ENCODE measurements around the gene ACTN2. TPM values are rescaled to one million over a fixed set of nuclear protein-coding genes. Genes with fewer than 3 reads are reported as not detected.

ACTN2 gene
- total RNA-seq, 2 experiments from 2014 or later, result 0.11 to 0.18 TPM

DNA sequence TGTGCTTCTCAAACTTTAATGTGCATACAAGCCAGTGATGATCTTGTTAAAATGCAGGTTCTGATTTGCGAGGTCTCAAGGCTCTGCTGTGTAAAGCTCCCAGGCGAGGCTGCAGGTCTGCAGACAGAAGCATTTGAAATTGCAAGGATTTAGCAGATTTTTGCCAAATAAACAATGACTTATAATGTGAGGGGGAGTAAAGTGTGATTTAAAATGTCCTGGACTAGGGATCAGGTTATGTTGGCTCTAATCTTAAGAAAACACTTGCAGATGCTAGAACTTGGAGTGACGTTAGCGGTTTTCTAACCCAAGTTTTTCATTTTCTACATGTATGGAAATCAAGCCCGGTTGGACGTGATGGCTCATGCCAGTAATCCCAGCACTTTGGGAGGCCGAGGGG is 16.2 kb upstream of the ACTN2 start:
- ChIA-PET CTCF (interaction anchor here (0.6 kb wide), 1 partner anchor 135 kb away, joined by 3 read pairs; no protein-coding TSS in a partner anchor), POLR2A (no interaction called here)
- H3K9me3 Mint-ChIP-seq, result no peaks in the 10 kb centered on the region
- no peak for DNase-seq
- H3K27ac Mint-ChIP-seq, result no peak overlapping the region
- peaks cover 28% of the 10 kb centered on the region for H3K27me3 Mint-ChIP-seq
- TF ChIP-seq, protein P1, sequence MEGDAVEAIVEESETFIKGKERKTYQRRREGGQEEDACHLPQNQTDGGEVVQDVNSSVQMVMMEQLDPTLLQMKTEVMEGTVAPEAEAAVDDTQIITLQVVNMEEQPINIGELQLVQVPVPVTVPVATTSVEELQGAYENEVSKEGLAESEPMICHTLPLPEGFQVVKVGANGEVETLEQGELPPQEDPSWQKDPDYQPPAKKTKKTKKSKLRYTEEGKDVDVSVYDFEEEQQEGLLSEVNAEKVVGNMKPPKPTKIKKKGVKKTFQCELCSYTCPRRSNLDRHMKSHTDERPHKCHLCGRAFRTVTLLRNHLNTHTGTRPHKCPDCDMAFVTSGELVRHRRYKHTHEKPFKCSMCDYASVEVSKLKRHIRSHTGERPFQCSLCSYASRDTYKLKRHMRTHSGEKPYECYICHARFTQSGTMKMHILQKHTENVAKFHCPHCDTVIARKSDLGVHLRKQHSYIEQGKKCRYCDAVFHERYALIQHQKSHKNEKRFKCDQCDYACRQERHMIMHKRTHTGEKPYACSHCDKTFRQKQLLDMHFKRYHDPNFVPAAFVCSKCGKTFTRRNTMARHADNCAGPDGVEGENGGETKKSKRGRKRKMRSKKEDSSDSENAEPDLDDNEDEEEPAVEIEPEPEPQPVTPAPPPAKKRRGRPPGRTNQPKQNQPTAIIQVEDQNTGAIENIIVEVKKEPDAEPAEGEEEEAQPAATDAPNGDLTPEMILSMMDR (IDR thresholded peaks at IDR 0.05), result no peak
- no peaks in the 10 kb centered on the region for H3K4me1 Mint-ChIP-seq (ENCODE audit: low read depth)
- ATAC-seq, result no peak
- H3K4me3 Mint-ChIP-seq, result no peak overlapping the region
- H3K36me3 Mint-ChIP-seq (ENCODE audit: low read depth), result no peaks in the 10 kb centered on the region
- intact Hi-C loops (cut with micrococcal nuclease), result no loop called here

DNA sequence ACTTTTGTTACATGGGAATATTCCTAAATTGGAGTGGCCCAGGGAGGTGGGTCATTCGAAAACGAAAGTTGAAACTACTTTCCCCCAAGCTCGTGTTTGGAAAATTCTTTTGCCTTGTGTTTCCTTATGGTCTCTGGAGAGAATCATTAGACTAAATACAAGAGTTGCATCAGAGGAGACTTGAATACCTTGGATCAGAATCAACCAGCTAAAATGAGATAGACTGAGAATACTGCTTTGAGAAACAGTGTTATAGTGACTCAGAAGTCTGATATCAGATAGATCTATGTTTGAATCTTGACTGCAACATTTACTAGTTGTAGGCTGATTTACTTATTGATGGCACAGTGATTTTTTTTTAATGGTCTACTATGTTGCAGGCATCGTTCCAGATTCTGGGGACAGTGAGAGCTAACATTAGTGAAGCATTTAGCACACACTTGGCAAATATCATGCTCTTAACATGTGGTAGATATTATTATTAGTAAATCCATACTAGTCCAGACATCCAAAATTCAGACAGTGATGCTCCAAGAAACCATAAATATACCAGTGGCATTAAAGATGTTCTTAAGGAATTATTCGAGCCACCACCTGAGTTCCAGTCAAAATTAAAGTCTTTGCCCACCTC is 12.9 kb upstream of the ACTN2 start:
- no peak overlapping the region for H3K27ac Mint-ChIP-seq
- no peaks in the 10 kb centered on the region for H3K36me3 Mint-ChIP-seq (ENCODE audit: low read depth)
- ChIA-PET CTCF (no interaction called here), POLR2A (no interaction called here)
- no peaks in the 10 kb centered on the region for H3K4me1 Mint-ChIP-seq (ENCODE audit: low read depth)
- ATAC-seq (no peak), DNase-seq (no peak)
- TF ChIP-seq, protein P1 (IDR thresholded peaks at IDR 0.05), result no peak
- intact Hi-C loops (cut with micrococcal nuclease), result no loop called here
- H3K27me3 Mint-ChIP-seq, result peaks cover 26% of the 10 kb centered on the region
- H3K9me3 Mint-ChIP-seq, result no peaks in the 10 kb centered on the region
- no peak overlapping the region for H3K4me3 Mint-ChIP-seq

DNA sequence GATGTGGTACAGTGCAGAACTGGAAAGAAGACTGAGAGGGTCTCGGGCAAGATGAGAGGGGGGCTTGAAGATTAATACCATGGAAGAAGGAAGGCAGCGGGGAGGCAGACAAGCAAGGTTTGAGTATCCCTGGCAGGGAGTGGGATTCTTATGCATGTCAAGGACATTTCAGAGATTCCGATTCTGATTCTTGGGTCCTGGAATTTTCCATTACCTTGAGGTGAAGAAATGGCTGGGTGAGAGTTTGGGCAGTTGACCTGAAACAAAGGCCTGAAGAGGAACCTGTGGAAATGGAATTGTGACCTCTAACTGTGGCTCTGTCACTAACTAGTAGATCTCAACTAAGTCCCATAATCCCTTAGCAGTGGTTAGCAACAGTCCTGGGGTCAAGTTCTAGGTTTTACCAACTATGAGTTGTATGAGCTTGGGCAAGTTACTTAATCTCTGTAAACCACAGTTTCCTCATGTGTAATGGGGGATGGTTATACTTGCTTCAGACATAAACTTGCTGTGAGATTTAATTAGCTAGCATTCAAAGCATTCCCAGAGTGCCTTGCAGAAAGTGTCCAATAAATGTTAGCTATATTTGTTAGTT is 8.6 kb upstream of the ACTN2 start:
- Mint-ChIP-seq H3K9me3 (no peaks in the 10 kb centered on the region), H3K27me3 (peaks cover 21% of the 10 kb centered on the region), H3K4me3 (no peak overlapping the region), H3K36me3 (ENCODE audit: low read depth) (no peaks in the 10 kb centered on the region), H3K27ac (no peak overlapping the region), H3K4me1 (ENCODE audit: low read depth) (no peaks in the 10 kb centered on the region)
- ATAC-seq (no peak), DNase-seq (no peak)
- intact Hi-C loops (cut with micrococcal nuclease), result no loop called here
- CTCF ChIA-PET, result no interaction called here
- TF ChIP-seq, protein P1 (IDR thresholded peaks at IDR 0.05), result no peak
- POLR2A ChIA-PET, result no interaction called here

DNA sequence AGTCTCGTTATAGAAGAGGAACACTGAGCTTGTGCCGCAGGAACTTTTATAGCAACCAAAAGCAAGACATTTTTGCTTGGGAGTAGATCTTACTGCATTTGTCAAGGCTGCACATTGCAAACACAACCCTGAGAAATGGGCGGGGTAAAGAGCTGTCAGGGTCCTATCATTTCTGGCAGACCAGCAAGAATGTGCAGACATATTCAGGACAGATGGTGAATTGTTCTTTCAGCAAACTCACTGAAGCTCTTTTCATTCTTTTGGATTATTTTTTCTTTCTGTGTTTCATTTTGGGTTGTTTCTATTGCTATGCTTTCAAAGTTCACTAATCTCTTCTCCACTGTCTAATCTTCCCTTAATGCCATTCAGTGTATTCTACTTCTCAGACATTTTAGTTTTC is 5.1 kb upstream of the ACTN2 start:
- Mint-ChIP-seq H3K27ac (no peak overlapping the region), H3K4me1 (ENCODE audit: low read depth) (peaks cover 4% of the 10 kb centered on the region), H3K4me3 (no peak overlapping the region), H3K36me3 (ENCODE audit: low read depth) (no peaks in the 10 kb centered on the region), H3K9me3 (peaks cover 3% of the 10 kb centered on the region), H3K27me3 (peaks cover 20% of the 10 kb centered on the region)
- CTCF ChIA-PET, result no interaction called here
- ATAC-seq (no peak), DNase-seq (no peak)
- TF ChIP-seq, protein P1 (IDR thresholded peaks at IDR 0.05), result no peak
- intact Hi-C loops (cut with micrococcal nuclease), result no loop called here
- POLR2A ChIA-PET, result no interaction called here

DNA sequence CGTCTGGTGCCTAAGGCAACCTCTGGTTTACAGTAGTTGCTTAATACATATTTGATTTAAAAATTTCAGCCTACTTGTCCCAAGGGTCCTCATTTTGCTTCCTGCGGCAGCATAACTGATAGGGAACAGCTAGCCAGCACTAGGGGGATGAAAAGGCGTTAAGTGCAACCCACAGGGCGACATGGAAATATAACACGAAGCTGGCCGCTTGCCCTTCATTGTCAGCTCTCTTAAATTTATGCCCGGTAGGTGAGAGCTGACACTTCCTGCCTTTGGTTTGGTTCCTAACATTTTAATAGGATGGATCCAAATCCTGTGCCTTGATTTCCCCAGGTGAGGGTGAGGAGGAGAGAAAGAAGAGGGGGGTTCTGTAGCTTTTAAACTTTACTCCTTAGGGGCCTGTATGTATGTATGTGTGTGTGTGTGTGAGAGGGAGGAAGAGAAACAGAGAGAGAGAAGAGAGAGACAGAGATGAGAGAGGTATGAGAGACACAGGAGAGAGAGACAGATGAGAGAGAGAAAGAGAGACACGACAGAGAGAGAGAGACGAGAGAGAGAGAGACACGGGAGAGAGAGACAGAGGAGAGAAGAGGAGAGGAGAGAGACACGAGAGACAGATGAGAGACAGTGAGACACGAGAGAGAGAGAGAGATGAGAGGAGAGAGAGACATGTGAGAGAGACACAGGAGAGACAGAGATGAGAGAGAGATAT is 938 bp upstream of the ACTN2 start:
- TF ChIP-seq, protein P1 (IDR thresholded peaks at IDR 0.05), result no peak
- DNase-seq (no peak), ATAC-seq (no peak)
- intact Hi-C loops (cut with micrococcal nuclease), result no loop called here
- Mint-ChIP-seq H3K27ac (no peak overlapping the region), H3K4me3 (peak overlapping the region; percentile 19), H3K27me3 (peaks cover 38% of the 10 kb centered on the region), H3K4me1 (ENCODE audit: low read depth) (peaks cover 15% of the 10 kb centered on the region), H3K36me3 (ENCODE audit: low read depth) (no peaks in the 10 kb centered on the region), H3K9me3 (peaks cover 3% of the 10 kb centered on the region)
- CTCF ChIA-PET, result no interaction called here
- POLR2A ChIA-PET, result no interaction called here
